H9 (cell line): ENCODE data around the gene LRFN2. TPM values are rescaled to one million over a fixed set of nuclear protein-coding genes. Genes with fewer than 3 reads are reported as not detected.

Source experiments
- DNase-seq: peaks from one replicate; pipeline ENCODE4 v3.0.0-alpha.2; 2017
- H2AFZ ChIP-seq: one replicate; pipeline ENCODE4 v1.6.1; 2013; ENCODE audit warnings: mild to moderate bottlenecking, low read length, control low read depth, moderate library complexity
- H2AK5ac ChIP-seq: 2 replicates; pipeline ENCODE4 v1.6.1; 2013; ENCODE audit warnings: low read length, control low read depth, mixed read lengths; ENCODE audit not compliant: insufficient read length
- H2BK120ac ChIP-seq: one replicate; pipeline ENCODE4 v1.6.1; 2013; ENCODE audit warnings: low read depth, mild to moderate bottlenecking, low read length, control low read depth, inconsistent platforms; ENCODE audit not compliant: poor library complexity, severe bottlenecking
- H2BK12ac ChIP-seq: 2 replicates; pipeline ENCODE4 v1.6.1; 2013; ENCODE audit warnings: low read length, control low read depth, mixed read lengths, low read depth; ENCODE audit not compliant: insufficient read length
- H2BK15ac ChIP-seq: 2 replicates; pipeline ENCODE4 v1.6.1; 2013; ENCODE audit warnings: low read depth, low read length, control low read depth
- H2BK20ac ChIP-seq: one replicate; pipeline ENCODE4 v1.6.1; 2013; ENCODE audit warnings: low read depth, mild to moderate bottlenecking, low read length, control low read depth, inconsistent platforms; ENCODE audit not compliant: poor library complexity, severe bottlenecking
- H2BK5ac ChIP-seq: 2 replicates; pipeline ENCODE4 v1.6.1; 2013; ENCODE audit warnings: low read length, control low read depth, mixed read lengths; ENCODE audit not compliant: insufficient read length
- H3K14ac ChIP-seq: 2 replicates; pipeline ENCODE4 v1.6.1; 2013; ENCODE audit warnings: low read length, control low read depth; ENCODE audit not compliant: insufficient read depth
- H3K18ac ChIP-seq: 2 replicates; pipeline ENCODE4 v1.6.1; 2013; ENCODE audit warnings: low read depth, mild to moderate bottlenecking, mixed read lengths, low read length, control low read depth; ENCODE audit not compliant: insufficient read length
- H3K23ac ChIP-seq: 2 replicates; pipeline ENCODE4 v1.6.1; 2013; ENCODE audit warnings: low read length, control low read depth, mixed read lengths, low read depth; ENCODE audit not compliant: insufficient read length
- H3K23me2 ChIP-seq: 2 replicates; pipeline ENCODE4 v1.6.1; 2013; ENCODE audit warnings: low read depth, mild to moderate bottlenecking, mixed read lengths, low read length, control low read depth; ENCODE audit not compliant: insufficient read length, poor library complexity, severe bottlenecking
- H3K27ac ChIP-seq: 2 replicates; pipeline ENCODE4 v1.5.1; 2013; ENCODE audit warnings: low read length, control low read depth, mixed read lengths, low read depth; ENCODE audit not compliant: insufficient read length
- H3K27me3 ChIP-seq: 2 replicates; pipeline ENCODE4 v1.6.1; 2013; ENCODE audit warnings: low read length, control low read depth, inconsistent platforms; ENCODE audit not compliant: insufficient read depth
- H3K4ac ChIP-seq: 2 replicates; pipeline ENCODE4 v1.6.1; 2013; ENCODE audit warnings: low read depth, mild to moderate bottlenecking, control low read depth, inconsistent platforms, low read length, moderate library complexity
- H3K4me1 ChIP-seq: 2 replicates; pipeline ENCODE4 v1.6.1; 2013; ENCODE audit warnings: low read length, control low read depth, inconsistent platforms; ENCODE audit not compliant: insufficient read depth
- H3K4me2 ChIP-seq: 2 replicates; pipeline ENCODE4 v1.6.1; 2013; ENCODE audit warnings: low read length, control low read depth, mixed read lengths; ENCODE audit not compliant: insufficient read length, insufficient read depth
- H3K56ac ChIP-seq: 2 replicates; pipeline ENCODE4 v1.6.1; 2013; ENCODE audit warnings: low read depth, mild to moderate bottlenecking, mixed read lengths, low read length, control low read depth; ENCODE audit not compliant: insufficient read length
- H3K79me1 ChIP-seq: 2 replicates; pipeline ENCODE4 v1.6.1; 2013; ENCODE audit warnings: low read depth, mild to moderate bottlenecking, moderate library complexity, low read length, control low read depth, inconsistent platforms; ENCODE audit not compliant: insufficient read depth, poor library complexity, severe bottlenecking
- H3K79me2 ChIP-seq: 2 replicates; pipeline ENCODE4 v1.6.1; 2013; ENCODE audit warnings: low read length, control low read depth, inconsistent platforms; ENCODE audit not compliant: insufficient read depth
- H3K9ac ChIP-seq: 2 replicates; pipeline ENCODE4 v1.6.1; 2013; ENCODE audit warnings: low read length, control low read depth, mixed read lengths; ENCODE audit not compliant: insufficient read length; ENCODE audit errors: extremely low read depth
- H3K9me3 ChIP-seq: one replicate; pipeline ENCODE4 v1.6.1; 2013; ENCODE audit warnings: low read depth, low read length, inconsistent platforms; ENCODE audit not compliant: control insufficient read depth
- H3T11ph ChIP-seq: one replicate; pipeline ENCODE4 v1.6.1; 2013; ENCODE audit warnings: mild to moderate bottlenecking, low read length, control low read depth, inconsistent platforms
- H4K20me1 ChIP-seq: one replicate; pipeline ENCODE4 v1.6.1; 2013; ENCODE audit not compliant: control insufficient read depth, insufficient read length, insufficient read depth
- H4K5ac ChIP-seq: 2 replicates; pipeline ENCODE4 v1.6.1; 2013; ENCODE audit warnings: low read depth, mild to moderate bottlenecking, mixed read lengths, low read length, control low read depth; ENCODE audit not compliant: insufficient read length
- H4K8ac ChIP-seq: replicated peaks from 2 replicates; pipeline ENCODE4 v1.6.1; 2013; ENCODE audit warnings: low read length, control low read depth, mixed read lengths, low read depth; ENCODE audit not compliant: insufficient read length
- H4K91ac ChIP-seq: 2 replicates; pipeline ENCODE4 v1.6.1; 2013; ENCODE audit warnings: low read depth, mild to moderate bottlenecking, moderate library complexity, mixed read lengths, low read length, control low read depth; ENCODE audit not compliant: insufficient read length
- H3K27ac Mint-ChIP-seq, 3 experiments: 2 replicates in 2 of 3; 3 replicates in 1 of 3; pipeline ENCODE4 v1.8.0; 2020 to 2021; ENCODE audit warnings: mixed read lengths in 3 of 3, mild to moderate bottlenecking in 1 of 3, moderate library complexity in 1 of 3
- H3K27me3 Mint-ChIP-seq: 2 replicates; pipeline ENCODE4 v1.8.0; 2021; ENCODE audit warnings: low read depth, mild to moderate bottlenecking, moderate library complexity, mixed read lengths
- H3K36me3 Mint-ChIP-seq, 3 experiments: 2 replicates in 2 of 3; 3 replicates in 1 of 3; pipeline ENCODE4 v1.8.0; 2020 to 2021; ENCODE audit warnings: low read depth in 3 of 3, mixed read lengths in 3 of 3; ENCODE audit not compliant: insufficient read depth in 1 of 3
- H3K4me1 Mint-ChIP-seq, 2 experiments: 2 replicates each; pipeline ENCODE4 v1.8.0; 2020; ENCODE audit warnings: mixed read lengths in 2 of 2
- H3K4me3 Mint-ChIP-seq, 2 experiments: 2 replicates in 1 of 2; 3 replicates in 1 of 2; pipeline ENCODE4 v1.8.0; 2020 to 2021; ENCODE audit warnings: mild to moderate bottlenecking in 2 of 2, mixed read lengths in 2 of 2, moderate library complexity in 1 of 2
- H3K9me3 Mint-ChIP-seq, 2 experiments: 2 replicates in 1 of 2; 3 replicates in 1 of 2; pipeline ENCODE4 v1.8.0; 2020; ENCODE audit warnings: mild to moderate bottlenecking in 2 of 2, mixed read lengths in 2 of 2, moderate library complexity in 1 of 2
- CTCF ChIP-seq: fragments of 200-600 bp; sonication (generic); conservative IDR thresholded peaks from 3 replicates; pipeline ENCODE4 v1.8.0; 2021; ENCODE audit warnings: antibody characterized with exemption, mild to moderate bottlenecking
- WGBS: extraction: QIAGEN DNeasy Blood & Tissue Kit; methylation state at CpG from one replicate; pipeline ENCODE4 v1.1.7; 2013; ENCODE audit warnings: missing lambda C conversion rate, low lambda C conversion rate, mixed read lengths; ENCODE audit not compliant: insufficient read length; ENCODE audit errors: extremely low coverage; 5-methylcytosine and 5-hydroxymethylcytosine counted together
- total RNA-seq: library from RNA; stranded (reverse); gene quantifications from 2 replicates; pipeline ENCODE4 v1.2.1, GENCODE V29; 2021

LRFN2 gene
- total RNA-seq, 1 experiment from 2014 or later, result 0.11 TPM

DNA sequence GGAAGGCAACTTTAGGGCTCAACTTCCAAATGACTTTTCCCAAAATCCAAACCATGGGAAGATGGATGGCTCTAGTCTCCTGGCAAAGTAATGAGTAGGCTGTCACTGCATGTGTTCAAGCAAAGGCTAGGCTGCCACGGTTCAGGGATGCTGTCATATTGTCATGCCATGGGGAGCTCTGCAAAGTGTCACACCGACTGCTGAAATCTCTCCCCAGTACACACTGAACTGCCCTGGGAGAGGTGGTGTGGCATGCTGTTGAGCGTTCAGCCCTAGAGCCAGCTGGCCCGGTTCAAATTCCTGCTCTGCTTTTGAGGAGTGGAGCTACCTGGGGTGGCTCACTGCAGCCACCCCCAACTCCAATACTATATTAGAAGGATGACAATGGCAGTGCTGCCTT, 115.9 kb downstream of the LRFN2 start:
- Histone ChIP-seq H3K79me1 (no peaks in the 10 kb centered on the region), H2BK120ac (no peak overlapping the region), H3K14ac (no peak overlapping the region), H3K4ac (no peak overlapping the region), H2BK15ac (no peak overlapping the region), H2AFZ (no peak overlapping the region), H3K27ac (no peak overlapping the region), H2BK12ac (no peak overlapping the region), H3K27me3 (no peaks in the 10 kb centered on the region), H4K8ac (no peak overlapping the region), H3K79me2 (no peaks in the 10 kb centered on the region), H2AK5ac (no peak overlapping the region), H3K4me1 (no peaks in the 10 kb centered on the region; the same call in 1 of the 2 replicates), H4K91ac (no peak overlapping the region), H3K23me2 (no peaks in the 10 kb centered on the region), H3K9ac (no peak overlapping the region), H4K20me1 (peaks cover 2% of the 10 kb centered on the region), H3K23ac (no peak overlapping the region), H2BK20ac (no peak overlapping the region), H3K4me2 (no peak overlapping the region), H3K18ac (no peak overlapping the region), H4K5ac (no peak overlapping the region), H2BK5ac (no peak overlapping the region), H3K56ac (no peak overlapping the region), H3T11ph (no peak overlapping the region), H3K9me3 (no peaks in the 10 kb centered on the region)
- Mint-ChIP-seq H3K36me3 (no peaks in the 10 kb centered on the region), H3K4me3 (no peak overlapping the region), H3K27ac (peak overlapping the region in 1 of 3 experiments; percentile 69; a peak in 2 of 7 replicates), H3K4me1 (peaks cover 20 to 30% of the 10 kb centered on the region in 2 experiments), H3K9me3 (no peaks in the 10 kb centered on the region; a peak in 1 of 5 replicates), H3K27me3 (peaks cover 15% of the 10 kb centered on the region)
- no peak for TF ChIP-seq CTCF
- no CpG with 5 or more reads among the region's 4 CpGs for WGBS
- DNase-seq, result no peak
